SK-N-SH (cell line): ENCODE measurements around the gene SOCS2. TPM values are rescaled to one million over a fixed set of nuclear protein-coding genes. Genes with fewer than 3 reads are reported as not detected.

Experiments used
- CTCF ChIA-PET: fragments of 300-600, 350-600 bp; formaldehyde crosslinking; extraction: SDS; loops from one replicate; lab custom pipeline; 2021; lab: Yijun Ruan, JAX
- POLR2A ChIA-PET: fragments of 350-600 bp; sonication (Branson Sonifier 250); formaldehyde crosslinking; extraction: SDS; loops from one replicate; lab custom pipeline; 2020; ENCODE audit warnings: antibody characterized with exemption, inconsistent platforms; lab: Yijun Ruan, JAX
- DNase-seq: peaks from one replicate; pipeline ENCODE4 v3.0.0; 2012
- H2AFZ ChIP-seq: fragments of 200-600 bp; sonication (generic); 2 replicates; pipeline ENCODE4 v1.8.1; 2016; ENCODE audit warnings: antibody characterized with exemption, mild to moderate bottlenecking, low read depth
- H3F3A ChIP-seq: fragments of 200-600 bp; sonication (generic); replicated peaks from 2 replicates; pipeline ENCODE3; 2016; ENCODE audit warnings: antibody characterized with exemption, mild to moderate bottlenecking; ENCODE audit not compliant: insufficient read depth
- H3K27ac ChIP-seq, 2 experiments: fragments of 200-500 bp in 1 of 2; fragments of 200-600 bp in 1 of 2; sonication (Bioruptor generic) in 1 of 2; sonication (generic), shearing (Covaris generic) in 1 of 2; 2 replicates each; pipeline versions ENCODE4 v1.5.1 to v1.6.1; 2014 to 2016; ENCODE audit warnings: low read depth in 2 of 2, inconsistent platforms in 1 of 2, low read length in 1 of 2, mild to moderate bottlenecking in 1 of 2, mixed read lengths in 1 of 2
- H3K27me3 ChIP-seq: fragments of 200-600 bp; sonication (generic), shearing (Covaris generic); 2 replicates; pipeline ENCODE4 v1.6.1; 2016; ENCODE audit warnings: mixed run types; ENCODE audit not compliant: insufficient read depth
- H3K36me3 ChIP-seq, 2 experiments: fragments of 200-500 bp in 1 of 2; fragments of 200-600 bp in 1 of 2; sonication (Bioruptor generic) in 1 of 2; sonication (generic) in 1 of 2; replicated peaks in 1 of 2; 2 replicates each; pipeline versions ENCODE3 to v1.5.1; 2014 to 2016; ENCODE audit warnings: low read length in 1 of 2, mild to moderate bottlenecking in 1 of 2; ENCODE audit not compliant: insufficient read depth in 2 of 2, control insufficient read depth in 1 of 2
- H3K4me1 ChIP-seq, 2 experiments: fragments of 200-500 bp in 1 of 2; fragments of 200-600 bp in 1 of 2; sonication (Bioruptor generic) in 1 of 2; sonication (generic), shearing (Covaris generic) in 1 of 2; 2 replicates each; pipeline versions ENCODE4 v1.5.1 to v1.6.1; 2014 to 2016; ENCODE audit warnings: low read depth in 1 of 2, low read length in 1 of 2, mixed run types in 1 of 2; ENCODE audit not compliant: insufficient read depth in 2 of 2, control insufficient read depth in 1 of 2
- H3K4me2 ChIP-seq: fragments of 200-600 bp; sonication (generic), shearing (Covaris generic); 2 replicates; pipeline ENCODE4 v1.6.1; 2017; ENCODE audit warnings: mixed run types
- H3K4me3 ChIP-seq, 2 experiments: fragments of 200-500 bp in 1 of 2; fragments of 200-600 bp in 1 of 2; sonication (Bioruptor generic) in 1 of 2; sonication (generic), shearing (Covaris generic) in 1 of 2; 2 replicates each; pipeline versions ENCODE4 v1.5.1 to v1.8.1; 2014 to 2016; ENCODE audit warnings: low read depth in 2 of 2, inconsistent platforms in 1 of 2, low read length in 1 of 2, mild to moderate bottlenecking in 1 of 2, mixed read lengths in 1 of 2, moderate library complexity in 1 of 2
- H3K79me2 ChIP-seq: fragments of 200-600 bp; sonication (generic); 2 replicates; pipeline ENCODE4 v1.8.1; 2017; ENCODE audit warnings: mild to moderate bottlenecking; ENCODE audit not compliant: insufficient read depth
- H3K9ac ChIP-seq: fragments of 200-600 bp; sonication (generic); 2 replicates; pipeline ENCODE4 v1.6.1; 2017; ENCODE audit warnings: mixed run types
- H3K9me2 ChIP-seq: fragments of 200-600 bp; sonication (generic); 2 replicates; pipeline ENCODE4 v1.6.1; 2017; ENCODE audit warnings: mixed run types
- H3K9me3 ChIP-seq: fragments of 200-600 bp; sonication (generic); 2 replicates; pipeline ENCODE4 v1.6.1; 2017; ENCODE audit warnings: mixed run types, mild to moderate bottlenecking, moderate library complexity
- H4K20me1 ChIP-seq: fragments of 200-600 bp; sonication (generic); 2 replicates; pipeline ENCODE4 v1.6.1; 2017; ENCODE audit warnings: mild to moderate bottlenecking, mixed run types; ENCODE audit not compliant: insufficient read depth
- CHD2 ChIP-seq: fragments of 150-350 bp; IDR thresholded peaks from 2 replicates; pipeline ENCODE4 v1.6.1; 2018; ENCODE audit warnings: low read length; ENCODE audit not compliant: partially characterized antibody
- FOSL2 ChIP-seq: IDR thresholded peaks from 2 replicates; pipeline ENCODE4 v1.4.0; 2012; ENCODE audit warnings: low read depth, mild to moderate bottlenecking, moderate library complexity, borderline replicate concordance
- FOXJ3 ChIP-seq: sonication (generic); formaldehyde crosslinking; IDR thresholded peaks from 2 replicates; pipeline ENCODE4 v1.5.1; 2020; ENCODE audit warnings: mild to moderate bottlenecking, missing genetic modification reagents
- GABPA ChIP-seq: IDR thresholded peaks from 2 replicates; pipeline ENCODE4 v1.4.0; 2012; ENCODE audit warnings: low read depth, mild to moderate bottlenecking
- GATA2 ChIP-seq: sonication (generic); formaldehyde crosslinking; IDR thresholded peaks from 2 replicates; pipeline ENCODE4 v1.5.0; 2020; ENCODE audit warnings: mild to moderate bottlenecking, missing genetic modification reagents
- IRF3 ChIP-seq: fragments of 150-350 bp; IDR thresholded peaks from 2 replicates; pipeline ENCODE4 v1.6.1; 2016; ENCODE audit warnings: mild to moderate bottlenecking, low read depth, low read length
- JUND ChIP-seq: IDR thresholded peaks from 2 replicates; pipeline ENCODE4 v1.4.0; 2012
- MXI1 ChIP-seq: IDR thresholded peaks from 2 replicates; pipeline ENCODE4 v1.6.1; 2012; ENCODE audit warnings: mild to moderate bottlenecking, low read depth, low read length, improper control_type of control experiment
- NFIC ChIP-seq: IDR thresholded peaks from 2 replicates; pipeline ENCODE4 v1.4.0; 2012; ENCODE audit warnings: borderline replicate concordance
- NRF1 ChIP-seq: IDR thresholded peaks from 2 replicates; pipeline ENCODE4 v1.6.1; 2012; ENCODE audit warnings: low read depth, mild to moderate bottlenecking, low read length
- POLR2AphosphoS5 ChIP-seq: IDR thresholded peaks from 2 replicates; pipeline ENCODE4 v1.6.1; 2012; ENCODE audit warnings: low read depth, low read length
- RAD21 ChIP-seq: IDR thresholded peaks from 2 replicates; pipeline ENCODE4 v1.6.1; 2012; ENCODE audit warnings: mild to moderate bottlenecking, low read length
- SIN3A ChIP-seq: IDR thresholded peaks from 2 replicates; pipeline ENCODE4 v1.6.1; 2012; ENCODE audit warnings: low read depth, mild to moderate bottlenecking, low read length, moderate library complexity, borderline replicate concordance
- SMC3 ChIP-seq: IDR thresholded peaks from 2 replicates; pipeline ENCODE4 v1.6.1; 2012; ENCODE audit warnings: low read depth, low read length, improper control_type of control experiment
- TAF1 ChIP-seq: IDR thresholded peaks from 2 replicates; pipeline ENCODE4 v1.6.1; 2012; ENCODE audit warnings: low read depth, mild to moderate bottlenecking, low read length, moderate library complexity, borderline replicate concordance
- USF1 ChIP-seq: IDR thresholded peaks from 2 replicates; pipeline ENCODE4 v1.4.0; 2012; ENCODE audit warnings: low read depth, borderline replicate concordance
- YY1 ChIP-seq: IDR thresholded peaks from 2 replicates; pipeline ENCODE4 v1.4.0; 2012; ENCODE audit warnings: low read depth, mild to moderate bottlenecking
- ZBTB33 ChIP-seq: IDR thresholded peaks from 2 replicates; pipeline ENCODE4 v1.4.0; 2012; ENCODE audit warnings: low read depth, borderline replicate concordance
- WGBS: methylation state at CpG from one replicate; pipeline ENCODE4 v1.1.6; 2017; ENCODE audit warnings: low lambda C conversion rate; 5-methylcytosine and 5-hydroxymethylcytosine counted together
- polyA plus RNA-seq, 3 experiments: library from polyadenylated mRNA; depleted of rRNA; stranded (reverse); fragments of >200 nt; gene quantifications; 2 replicates each; pipeline ENCODE4 v1.2.3, GENCODE V29; 2012
- TF ChIP-seq, protein P1 (sequence below): IDR thresholded peaks from 2 replicates; pipeline ENCODE4 v1.6.1; 2012; ENCODE audit warnings: mild to moderate bottlenecking, low read depth, low read length, moderate library complexity
- TF ChIP-seq, protein P2 (sequence below): fragments of 200-600 bp; sonication (generic); IDR thresholded peaks from 2 replicates; pipeline ENCODE4 v1.6.1; 2017; ENCODE audit warnings: antibody characterized with exemption, mild to moderate bottlenecking, moderate library complexity

The SOCS2 gene
- polyA plus RNA-seq, 1 of the 3 experiments (the other 2 are of a cell fraction): 24.1 TPM

DNA sequence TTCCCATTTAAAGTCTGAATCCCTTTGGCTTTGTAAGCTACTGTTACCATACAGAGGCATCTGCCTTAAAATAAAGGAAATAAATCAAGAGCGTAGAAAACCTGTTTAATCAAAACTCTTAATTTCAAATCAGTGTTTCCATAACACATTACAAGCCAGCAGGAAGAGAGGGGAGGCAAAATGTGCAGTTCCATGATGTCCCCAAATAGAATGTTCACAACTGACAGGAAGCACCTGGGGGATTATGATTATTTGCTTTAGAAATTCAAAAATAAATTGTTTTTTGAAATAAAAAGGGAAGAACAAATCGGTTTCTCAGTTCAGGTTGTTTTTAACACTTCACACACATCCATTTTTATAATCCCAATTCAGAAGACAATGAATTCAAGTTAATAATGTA lies 21.4 kb downstream of the SOCS2 start (continued):
- TF ChIP-seq FOXJ3 (CRISPR knock-in tag): no peak
- TF ChIP-seq SMC3: no peak
- TF ChIP-seq GATA2 (CRISPR knock-in tag): no peak
- TF ChIP-seq JUND: no peak
- no peak for TF ChIP-seq FOSL2
- TF ChIP-seq, protein P1, sequence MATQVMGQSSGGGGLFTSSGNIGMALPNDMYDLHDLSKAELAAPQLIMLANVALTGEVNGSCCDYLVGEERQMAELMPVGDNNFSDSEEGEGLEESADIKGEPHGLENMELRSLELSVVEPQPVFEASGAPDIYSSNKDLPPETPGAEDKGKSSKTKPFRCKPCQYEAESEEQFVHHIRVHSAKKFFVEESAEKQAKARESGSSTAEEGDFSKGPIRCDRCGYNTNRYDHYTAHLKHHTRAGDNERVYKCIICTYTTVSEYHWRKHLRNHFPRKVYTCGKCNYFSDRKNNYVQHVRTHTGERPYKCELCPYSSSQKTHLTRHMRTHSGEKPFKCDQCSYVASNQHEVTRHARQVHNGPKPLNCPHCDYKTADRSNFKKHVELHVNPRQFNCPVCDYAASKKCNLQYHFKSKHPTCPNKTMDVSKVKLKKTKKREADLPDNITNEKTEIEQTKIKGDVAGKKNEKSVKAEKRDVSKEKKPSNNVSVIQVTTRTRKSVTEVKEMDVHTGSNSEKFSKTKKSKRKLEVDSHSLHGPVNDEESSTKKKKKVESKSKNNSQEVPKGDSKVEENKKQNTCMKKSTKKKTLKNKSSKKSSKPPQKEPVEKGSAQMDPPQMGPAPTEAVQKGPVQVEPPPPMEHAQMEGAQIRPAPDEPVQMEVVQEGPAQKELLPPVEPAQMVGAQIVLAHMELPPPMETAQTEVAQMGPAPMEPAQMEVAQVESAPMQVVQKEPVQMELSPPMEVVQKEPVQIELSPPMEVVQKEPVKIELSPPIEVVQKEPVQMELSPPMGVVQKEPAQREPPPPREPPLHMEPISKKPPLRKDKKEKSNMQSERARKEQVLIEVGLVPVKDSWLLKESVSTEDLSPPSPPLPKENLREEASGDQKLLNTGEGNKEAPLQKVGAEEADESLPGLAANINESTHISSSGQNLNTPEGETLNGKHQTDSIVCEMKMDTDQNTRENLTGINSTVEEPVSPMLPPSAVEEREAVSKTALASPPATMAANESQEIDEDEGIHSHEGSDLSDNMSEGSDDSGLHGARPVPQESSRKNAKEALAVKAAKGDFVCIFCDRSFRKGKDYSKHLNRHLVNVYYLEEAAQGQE: no peak
- TF ChIP-seq IRF3: no peak
- TF ChIP-seq TAF1: no peak

- no peaks in the 10 kb centered on the region for H3K9me3 ChIP-seq
- H3K4me2 ChIP-seq: no peak overlapping the region
- peaks cover 0 to 13% of the 10 kb centered on the region in 2 experiments; a peak in 2 of 4 replicates for H3K4me1 ChIP-seq
- H2AFZ ChIP-seq: peak overlapping the region; percentile 95; the same call in 1 of the 2 replicates
- H3K27me3 ChIP-seq: no peaks in the 10 kb centered on the region
- H3K9me2 ChIP-seq: no peaks in the 10 kb centered on the region
- no peaks in the 10 kb centered on the region for H4K20me1 ChIP-seq
- peak overlapping the region; percentile 46; the same call in 1 of the 2 replicates for H3K9ac ChIP-seq
- WGBS: 75% methylated on average over 6 of the region's 6 CpGs
- TF ChIP-seq YY1 (no peak), NRF1 (no peak), USF1 (no peak), ZBTB33 (no peak), POLR2AphosphoS5 (no peak), GABPA (no peak), JUND (no peak), SIN3A (no peak), CHD2 (no peak), SMC3 (no peak), RAD21 (no peak), MXI1 (no peak), NFIC (no peak)
- TF ChIP-seq, protein P2, sequence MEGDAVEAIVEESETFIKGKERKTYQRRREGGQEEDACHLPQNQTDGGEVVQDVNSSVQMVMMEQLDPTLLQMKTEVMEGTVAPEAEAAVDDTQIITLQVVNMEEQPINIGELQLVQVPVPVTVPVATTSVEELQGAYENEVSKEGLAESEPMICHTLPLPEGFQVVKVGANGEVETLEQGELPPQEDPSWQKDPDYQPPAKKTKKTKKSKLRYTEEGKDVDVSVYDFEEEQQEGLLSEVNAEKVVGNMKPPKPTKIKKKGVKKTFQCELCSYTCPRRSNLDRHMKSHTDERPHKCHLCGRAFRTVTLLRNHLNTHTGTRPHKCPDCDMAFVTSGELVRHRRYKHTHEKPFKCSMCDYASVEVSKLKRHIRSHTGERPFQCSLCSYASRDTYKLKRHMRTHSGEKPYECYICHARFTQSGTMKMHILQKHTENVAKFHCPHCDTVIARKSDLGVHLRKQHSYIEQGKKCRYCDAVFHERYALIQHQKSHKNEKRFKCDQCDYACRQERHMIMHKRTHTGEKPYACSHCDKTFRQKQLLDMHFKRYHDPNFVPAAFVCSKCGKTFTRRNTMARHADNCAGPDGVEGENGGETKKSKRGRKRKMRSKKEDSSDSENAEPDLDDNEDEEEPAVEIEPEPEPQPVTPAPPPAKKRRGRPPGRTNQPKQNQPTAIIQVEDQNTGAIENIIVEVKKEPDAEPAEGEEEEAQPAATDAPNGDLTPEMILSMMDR: no peak
- ChIA-PET CTCF (interaction anchor here (1.4 to 1.8 kb wide), 2 partner anchors 55 to 480 kb away, joined by 3 to 5 read pairs; no protein-coding TSS in a partner anchor), POLR2A (no interaction called here)
- peak overlapping the region; percentile 6 to 44; a peak in 2 of 4 replicates for H3K27ac ChIP-seq
- H3F3A ChIP-seq: peaks cover 21% of the 10 kb centered on the region
- H3K4me3 ChIP-seq: no peak overlapping the region
- H3K36me3 ChIP-seq: no peaks in the 10 kb centered on the region
- DNase-seq: no peak
- H3K79me2 ChIP-seq: no peaks in the 10 kb centered on the region
Observed at GRCh38 chr12:93594766-93595311, 22.4 kb downstream of the SOCS2 start.
